GM13977 (cell line): ENCODE data around the gene C18orf63.

ENCODE experiments used
- DNase-seq: peaks from one replicate; pipeline ENCODE4 v3.0.0; 2012; ENCODE audit warnings: low spot score
- in situ Hi-C: fragments of 300-500 bp; cut with MboI; formaldehyde crosslinking; loops from one replicate; pipeline ENCODE4 v1.12.0; 2022; ENCODE audit warnings: low sequenced_read_pairs, low pct_unique_long_range_greater_than_20kb, mixed read lengths, inconsistent platforms; ENCODE audit not compliant: unreplicated experiment
- TF ChIP-seq, protein P1 (sequence below): IDR thresholded peaks from 2 replicates; pipeline ENCODE4 v1.5.1; 2012; ENCODE audit warnings: mild to moderate bottlenecking, control low read depth; ENCODE audit not compliant: insufficient read depth; ENCODE audit errors: extremely low read depth, missing control alignments

C18orf63 gene

DNA sequence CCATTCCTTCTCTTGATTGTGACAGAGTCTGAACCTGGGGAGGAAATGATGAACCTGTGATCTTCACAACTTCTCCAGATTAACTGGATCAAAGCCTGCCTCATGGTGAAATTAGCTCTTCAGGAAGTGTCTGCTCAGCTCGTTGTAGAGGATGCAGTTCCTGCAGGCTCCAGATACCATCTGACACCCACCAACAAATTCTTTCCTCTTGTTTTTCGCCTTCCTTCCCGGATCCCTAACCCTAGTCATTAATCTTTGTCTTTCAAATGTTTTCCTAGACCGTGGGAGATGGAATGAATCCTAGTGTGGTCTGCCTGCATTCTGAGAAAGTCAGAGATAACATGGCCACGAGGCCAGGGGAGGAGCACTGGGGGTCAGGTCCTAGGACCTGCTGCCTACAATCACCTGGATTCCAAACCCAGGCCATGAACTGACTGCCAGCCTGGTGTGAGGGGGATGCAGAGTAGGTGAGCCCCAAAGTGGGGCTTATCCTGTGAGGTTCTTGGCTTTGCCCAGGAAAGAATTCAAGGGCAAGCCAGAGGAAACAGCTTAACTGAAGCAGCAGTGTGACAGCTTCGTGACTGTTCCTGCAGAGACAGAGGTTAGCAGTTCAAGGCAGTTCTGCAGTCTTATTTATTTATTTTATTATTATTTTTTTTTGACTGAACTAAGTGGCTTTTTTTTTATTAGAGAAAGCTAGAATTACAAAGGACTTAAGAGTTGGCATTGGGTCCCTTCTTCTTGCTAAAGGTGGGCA lies 73.7 kb downstream of the C18orf63 start:
- in situ Hi-C loops: no loop called here
- TF ChIP-seq, protein P1, sequence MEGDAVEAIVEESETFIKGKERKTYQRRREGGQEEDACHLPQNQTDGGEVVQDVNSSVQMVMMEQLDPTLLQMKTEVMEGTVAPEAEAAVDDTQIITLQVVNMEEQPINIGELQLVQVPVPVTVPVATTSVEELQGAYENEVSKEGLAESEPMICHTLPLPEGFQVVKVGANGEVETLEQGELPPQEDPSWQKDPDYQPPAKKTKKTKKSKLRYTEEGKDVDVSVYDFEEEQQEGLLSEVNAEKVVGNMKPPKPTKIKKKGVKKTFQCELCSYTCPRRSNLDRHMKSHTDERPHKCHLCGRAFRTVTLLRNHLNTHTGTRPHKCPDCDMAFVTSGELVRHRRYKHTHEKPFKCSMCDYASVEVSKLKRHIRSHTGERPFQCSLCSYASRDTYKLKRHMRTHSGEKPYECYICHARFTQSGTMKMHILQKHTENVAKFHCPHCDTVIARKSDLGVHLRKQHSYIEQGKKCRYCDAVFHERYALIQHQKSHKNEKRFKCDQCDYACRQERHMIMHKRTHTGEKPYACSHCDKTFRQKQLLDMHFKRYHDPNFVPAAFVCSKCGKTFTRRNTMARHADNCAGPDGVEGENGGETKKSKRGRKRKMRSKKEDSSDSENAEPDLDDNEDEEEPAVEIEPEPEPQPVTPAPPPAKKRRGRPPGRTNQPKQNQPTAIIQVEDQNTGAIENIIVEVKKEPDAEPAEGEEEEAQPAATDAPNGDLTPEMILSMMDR: no peak
- DNase-seq: no peak

DNA sequence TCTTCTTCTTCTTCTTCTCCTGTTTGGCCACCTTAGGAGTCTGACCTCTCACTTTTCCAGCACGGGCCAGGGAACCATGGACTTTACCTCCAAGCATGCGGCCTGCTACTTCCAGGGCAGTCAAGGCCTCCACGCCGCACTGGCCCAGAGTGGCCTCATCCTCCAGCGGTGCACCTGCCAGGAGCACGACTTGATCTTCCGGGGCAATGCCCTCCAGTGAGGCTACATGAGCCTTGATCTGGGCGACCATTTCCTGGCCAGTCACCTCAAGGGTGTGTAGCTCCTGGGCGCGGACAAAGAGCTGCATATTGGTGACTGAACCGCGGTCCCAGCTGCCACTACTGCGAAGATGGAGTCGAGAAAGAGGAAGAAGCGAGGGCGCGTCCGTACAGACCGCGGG lies 74.4 kb downstream of the C18orf63 start:
- in situ Hi-C loops: no loop called here
- no peak for DNase-seq
- TF ChIP-seq, protein P1: no peak

DNA sequence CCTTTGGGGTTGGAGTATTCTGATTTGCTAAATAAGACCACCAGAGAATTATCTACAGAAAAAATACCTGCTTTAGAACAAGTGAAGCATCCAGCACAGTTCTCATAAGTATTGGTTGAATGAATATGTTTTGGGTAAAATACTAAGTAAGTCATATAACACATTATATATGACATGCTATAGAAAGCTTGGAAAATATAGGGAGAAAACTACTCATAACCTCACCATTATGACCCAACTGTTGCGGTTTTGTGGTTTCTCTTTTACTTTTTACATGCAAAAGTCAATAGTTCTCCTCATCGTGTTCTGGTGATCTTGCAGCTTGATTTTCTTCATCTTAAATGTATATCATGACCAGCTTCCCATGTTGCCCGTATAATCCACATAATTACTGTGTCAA lies 75.3 kb downstream of the C18orf63 start:
- TF ChIP-seq, protein P1: no peak
- in situ Hi-C loops: no loop called here
- no peak for DNase-seq

DNA sequence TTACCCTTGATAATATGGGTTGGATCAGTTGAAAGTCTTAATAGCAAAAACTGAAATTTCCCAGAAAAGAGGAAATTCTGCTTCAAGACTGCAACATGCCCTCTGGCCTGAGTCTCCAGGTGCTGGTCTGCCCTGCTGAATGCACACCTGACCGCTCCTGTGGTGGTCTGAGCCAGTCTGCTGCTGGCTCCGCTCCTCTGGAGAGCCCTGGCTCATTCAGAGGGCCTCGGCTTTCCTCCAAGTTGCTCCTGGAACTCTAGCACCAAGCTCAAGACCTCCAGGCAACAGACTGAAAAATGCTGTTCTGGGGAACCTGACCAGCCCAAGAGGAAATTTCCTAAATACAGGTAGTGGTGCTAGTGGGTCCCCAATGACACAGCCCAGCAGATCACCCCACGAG lies 76.7 kb downstream of the C18orf63 start:
- TF ChIP-seq, protein P1: no peak
- in situ Hi-C loops: no loop called here
- no peak for DNase-seq

DNA sequence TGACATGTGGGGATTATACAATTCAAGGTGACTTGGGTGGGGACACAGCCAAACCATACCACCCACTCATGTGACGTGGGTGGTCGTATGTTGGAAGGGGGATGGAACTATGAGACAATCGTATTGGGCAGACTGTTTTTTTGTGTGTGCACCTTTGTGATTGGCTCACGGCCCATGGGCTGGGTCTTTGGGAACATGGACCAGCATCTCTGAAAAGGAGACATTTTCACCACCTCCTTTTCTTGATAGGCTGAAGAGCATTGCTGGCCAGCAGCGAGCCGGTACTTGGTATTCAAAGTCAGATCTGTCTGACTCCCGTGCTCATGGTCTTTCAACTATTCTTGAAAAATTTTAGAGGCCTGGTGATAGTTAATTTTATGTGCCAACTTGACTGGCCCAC lies 79.4 kb downstream of the C18orf63 start:
- TF ChIP-seq, protein P1: no peak
- in situ Hi-C loops: no loop called here
- DNase-seq: no peak

DNA sequence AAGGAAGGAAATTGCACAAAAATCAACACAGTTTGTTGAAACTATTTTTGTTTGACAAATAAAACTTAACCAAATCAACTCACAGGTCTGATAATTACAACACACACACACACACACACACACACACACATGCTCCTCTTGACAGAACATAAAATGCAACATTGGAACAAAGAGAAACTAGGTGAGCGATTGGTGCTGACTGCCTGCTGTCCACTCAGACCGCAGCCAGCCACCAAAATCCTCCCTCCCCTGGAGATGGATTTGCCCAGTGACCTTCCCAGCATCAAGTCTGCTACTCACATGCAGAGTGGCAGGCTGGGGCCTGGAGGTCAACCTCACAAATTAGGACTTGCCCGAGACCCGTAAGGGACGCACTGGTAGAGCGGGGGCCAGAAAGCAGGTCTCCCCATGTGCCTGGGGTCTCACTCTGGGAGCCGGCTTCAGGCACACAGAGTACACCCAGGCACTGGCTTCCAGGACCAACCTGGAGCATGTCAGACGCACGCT lies 80.1 kb downstream of the C18orf63 start:
- in situ Hi-C loops: no loop called here
- TF ChIP-seq, protein P1: no peak
- no peak for DNase-seq
